Panc1 (cell line): ENCODE results near the gene LIPA.

ENCODE experiments used
- CTCF ChIP-seq: fragments of 450-650 bp; IDR thresholded peaks from 2 replicates; pipeline ENCODE4 v1.5.1; 2017; ENCODE audit warnings: mild to moderate bottlenecking
- POLR2AphosphoS5 ChIP-seq: IDR thresholded peaks from 2 replicates; pipeline ENCODE4 v1.6.1; 2012; ENCODE audit warnings: mild to moderate bottlenecking, low read depth, low read length, moderate library complexity
- REST ChIP-seq, 2 experiments: IDR thresholded peaks; 2 replicates each; pipeline ENCODE4 v1.6.1; 2011 to 2012; ENCODE audit warnings: low read depth in 2 of 2, control low read depth in 1 of 2, low read length in 1 of 2, mild to moderate bottlenecking in 1 of 2, moderate library complexity in 1 of 2; ENCODE audit not compliant: insufficient read depth in 1 of 2
- SIN3A ChIP-seq: IDR thresholded peaks from 2 replicates; pipeline ENCODE4 v1.6.1; 2012; ENCODE audit warnings: low read depth, mild to moderate bottlenecking, low read length, moderate library complexity, borderline replicate concordance; ENCODE audit not compliant: insufficient read depth

DNA sequence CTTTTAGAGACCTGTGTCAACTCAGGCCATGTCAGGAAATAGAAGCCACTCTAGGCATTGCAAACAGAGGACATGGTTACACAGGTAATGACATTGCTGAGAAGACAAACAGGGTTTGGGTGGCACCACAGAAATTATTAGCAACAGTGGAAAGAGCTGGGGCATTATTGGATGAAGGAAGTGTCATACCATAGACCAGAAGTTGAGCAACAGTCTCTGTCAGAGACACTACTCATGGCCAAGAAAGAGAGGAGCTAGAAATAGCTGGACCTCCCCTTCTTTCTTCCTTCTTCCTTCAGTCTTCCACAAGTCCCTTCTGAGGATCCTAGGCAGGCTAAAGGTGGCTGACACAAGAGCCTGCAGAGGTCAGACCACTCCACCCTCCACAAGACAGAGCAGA, 4.2 kb upstream of the LIPA start:
- TF ChIP-seq CTCF (no peak), POLR2AphosphoS5 (no peak), REST (IDR thresholded peaks at IDR 0.05; ENCODE audit: insufficient read depth in 1 of 2, low read depth in 2 of 2, low read length in 1 of 2) (no peak), SIN3A (no peak)
